Inflammatory macrophage treated with lipopolysaccharide for 4 hours (primary cell): ENCODE measurements around the gene MANF.
A peak's percentile ranks its signal among the peaks of the same experiment; 100 is the strongest.
"Not testable (repeated sequence)": the region's sequence is repeated elsewhere in the genome, so short reads cannot be mapped to it uniquely, and the experiment has no call there.

Experiments
- DNase-seq: peaks from one replicate; pipeline ENCODE4 v3.0.0-alpha.2; 2020

MANF gene

DNA sequence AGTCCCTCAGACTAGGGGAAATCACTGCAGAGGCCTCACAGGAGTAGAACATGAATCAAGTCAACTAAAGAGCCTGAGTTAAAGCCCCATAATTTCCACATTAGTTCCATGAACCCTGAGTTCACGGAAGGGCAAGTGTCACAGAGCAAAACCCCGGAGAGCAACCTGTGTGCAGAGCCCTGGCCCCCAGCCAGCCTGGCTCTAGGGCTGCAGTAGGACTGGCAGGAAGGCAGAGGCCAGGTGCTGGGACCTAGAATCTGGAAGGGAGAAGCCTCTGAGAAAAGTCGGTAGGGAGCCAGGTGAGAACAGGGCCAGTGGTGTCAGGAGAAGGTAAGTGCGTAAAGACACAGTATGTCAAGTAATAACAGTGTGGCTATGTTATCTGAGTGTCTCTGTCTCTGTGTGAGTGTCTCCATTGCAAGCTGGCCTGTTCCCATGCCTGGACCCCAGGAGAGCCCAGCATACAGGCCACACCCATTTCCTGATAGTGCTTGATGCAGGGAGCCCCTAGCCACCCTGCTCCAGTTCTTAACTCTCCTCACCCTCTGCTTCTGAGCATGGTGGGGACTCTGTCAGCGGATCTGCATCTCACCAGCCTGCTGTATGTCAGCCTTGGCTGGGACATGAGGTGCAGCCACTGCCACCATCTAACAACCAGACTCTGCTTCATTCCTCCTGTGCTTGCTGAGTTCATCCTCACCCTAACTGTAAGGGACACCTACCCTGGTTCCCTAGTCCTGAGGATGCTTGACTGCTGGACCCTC lies 11.3 kb upstream of the MANF start:
- DNase-seq, result no peak

DNA sequence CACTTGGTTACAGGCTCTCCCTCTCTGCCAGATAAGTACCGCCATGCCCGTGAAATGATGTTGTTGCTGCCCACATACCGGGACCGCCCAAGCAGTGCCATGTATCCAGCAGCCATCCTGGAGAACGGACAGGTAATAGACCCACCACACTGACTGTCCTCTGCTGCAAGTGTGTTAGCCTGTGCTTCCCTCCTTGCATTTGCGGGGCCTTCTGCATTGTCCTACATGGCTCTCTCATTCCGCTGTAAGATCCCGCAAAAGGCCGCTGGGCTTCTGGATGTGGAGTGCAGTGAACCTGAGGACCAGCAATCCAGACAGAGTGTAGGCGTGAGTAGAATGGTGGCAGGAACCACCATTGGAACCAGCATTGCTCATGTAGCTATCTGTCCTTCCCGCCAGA lies 10.6 kb upstream of the MANF start:
- no peak for DNase-seq

GRCh38 chr3:51375136-51375535 lies 10.0 kb upstream of the MANF start:
- no peak for DNase-seq

- no peak for DNase-seq
Observed at GRCh38 chr3:51375571-51375970, 9.5 kb upstream of the MANF start.

DNA sequence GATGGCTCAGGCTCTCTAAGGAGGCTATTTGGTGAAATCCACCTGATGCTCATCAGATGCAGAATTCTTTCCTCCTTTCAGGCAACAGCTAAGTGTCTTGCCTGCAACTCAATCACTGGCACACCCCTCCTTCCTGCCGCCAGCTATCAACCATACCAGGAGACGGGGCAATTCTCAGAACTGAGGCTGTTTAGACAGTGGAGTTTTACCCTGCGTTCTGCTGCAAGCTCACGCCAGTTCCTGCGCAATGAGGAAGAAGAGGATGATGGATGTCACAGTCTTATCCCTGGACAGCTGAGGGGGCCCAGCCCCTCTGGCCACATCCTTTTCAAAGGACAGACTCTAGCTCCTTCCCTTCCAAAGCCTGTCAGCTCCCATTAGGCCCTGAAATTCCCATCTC lies 7.0 kb upstream of the MANF start:
- no peak for DNase-seq

GRCh38 chr3:51378726-51379125 lies 6.4 kb upstream of the MANF start:
- no peak for DNase-seq

DNA sequence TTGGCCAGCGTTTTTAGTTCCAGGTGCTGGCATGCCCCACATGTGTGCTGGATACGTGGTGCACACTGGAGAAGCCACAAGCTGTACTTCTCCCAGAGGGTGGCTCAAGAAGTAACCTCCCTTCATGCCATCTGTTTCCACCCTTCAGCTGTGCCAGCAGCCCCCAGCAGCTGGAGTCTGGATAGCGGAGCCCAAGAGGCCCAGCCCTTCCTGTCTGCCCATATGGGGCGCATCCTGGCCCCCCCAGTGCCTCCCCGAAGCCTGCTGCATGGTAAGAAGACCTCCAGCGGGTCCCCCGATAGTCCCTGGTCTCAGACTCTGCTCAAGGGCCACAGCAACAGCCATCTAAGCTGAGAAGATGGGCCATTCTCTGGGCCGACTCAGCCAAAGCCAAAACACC lies 5.8 kb upstream of the MANF start:
- DNase-seq, result no peak

DNA sequence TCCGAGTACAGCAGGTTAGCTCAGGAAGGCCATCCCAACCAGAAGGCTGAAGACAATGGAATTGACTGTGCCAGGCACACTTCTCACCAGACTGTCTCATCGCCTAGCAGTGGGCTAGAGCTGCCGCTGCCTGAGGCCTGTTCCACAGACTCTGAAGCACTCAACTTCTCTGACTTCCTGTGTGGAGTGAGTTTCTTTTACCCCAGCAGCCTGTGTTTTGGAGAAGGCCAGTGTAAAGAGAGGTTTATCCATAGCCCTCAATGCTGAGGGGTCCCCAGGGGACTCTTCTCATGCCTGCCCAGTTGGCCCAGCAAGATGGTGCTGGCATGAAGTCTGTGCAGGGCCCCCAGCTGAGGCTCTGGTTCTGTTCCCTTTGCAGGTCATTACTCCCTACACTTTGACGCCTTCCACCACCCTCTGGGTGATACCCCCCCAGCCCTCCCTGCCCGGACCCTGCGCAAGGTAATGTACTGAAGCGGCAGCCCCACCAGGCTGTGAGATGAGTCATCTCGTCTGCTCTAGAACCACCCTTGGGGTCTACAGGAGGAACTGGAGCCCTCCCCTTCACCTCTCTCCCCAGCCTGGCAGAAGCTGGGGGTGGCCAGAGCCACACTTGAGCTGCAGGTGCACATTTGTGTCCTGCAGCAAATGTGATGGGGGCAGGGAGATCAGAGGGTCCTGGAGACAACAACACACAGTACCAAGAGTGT lies 5.2 kb upstream of the MANF start:
- no peak for DNase-seq

GRCh38 chr3:51380601-51381332 lies 4.3 kb upstream of the MANF start:
- no peak for DNase-seq

DNA sequence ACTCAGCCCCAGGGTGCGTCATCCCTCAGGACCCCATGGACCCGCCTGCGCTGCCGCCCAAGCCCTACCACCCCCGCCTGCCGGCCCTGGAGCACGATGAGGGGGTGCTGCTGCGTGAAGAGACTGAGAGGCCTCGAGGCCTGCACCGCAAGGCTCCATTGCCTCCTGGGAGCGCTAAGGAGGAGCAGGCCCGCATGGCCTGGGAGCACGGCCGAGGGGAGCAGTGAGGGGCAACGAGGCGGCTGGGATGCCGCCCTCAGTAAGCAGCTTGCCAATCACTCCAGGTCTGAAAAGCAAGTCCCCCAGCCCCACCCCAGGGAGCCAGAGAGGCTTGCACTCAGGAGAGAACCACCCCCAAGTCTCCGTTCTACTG lies 3.8 kb upstream of the MANF start:
- DNase-seq, result no peak

- DNase-seq, result no peak
Observed at GRCh38 chr3:51382076-51382745, 2.9 kb upstream of the MANF start.

- DNase-seq, result no peak
Observed at GRCh38 chr3:51382947-51383578, 2.0 kb upstream of the MANF start.

DNA sequence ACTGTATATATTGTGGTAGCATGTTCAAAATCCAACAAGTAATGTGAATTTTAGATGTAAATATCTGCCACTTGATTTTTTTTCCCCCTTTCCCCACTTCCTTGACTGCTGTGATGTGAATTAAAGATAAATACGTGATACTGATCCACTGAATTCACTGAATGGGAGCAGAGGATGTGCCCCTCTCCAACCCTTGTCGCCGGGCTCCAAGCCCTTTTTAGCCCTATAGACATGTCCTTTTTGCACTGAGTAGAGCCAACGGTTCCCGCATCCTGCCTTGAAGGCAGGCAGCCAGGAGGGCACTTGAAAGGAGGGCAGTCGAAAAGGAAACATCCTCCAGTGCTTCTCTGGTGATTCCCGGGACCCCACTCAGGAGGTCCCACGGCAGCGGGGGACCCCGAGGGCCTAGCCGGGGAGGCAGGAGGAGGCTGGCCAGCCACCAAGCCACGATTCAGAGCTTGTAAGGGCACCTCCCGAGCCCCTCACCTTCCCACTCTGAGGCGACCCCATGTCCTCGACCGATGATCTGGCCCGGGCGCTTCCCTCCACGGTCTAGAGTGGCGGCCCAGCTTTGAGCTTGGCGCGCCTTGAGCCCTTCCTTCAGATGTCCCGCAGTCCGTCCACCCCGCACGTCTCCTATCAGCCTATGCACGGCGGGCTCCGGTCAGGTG lies 901 bp upstream of the MANF start:
- peak; percentile 27 for DNase-seq

GRCh38 chr3:51385621-51386091 lies 565 bp downstream of the MANF start:
- DNase-seq, result no peak

GRCh38 chr3:51386159-51386851 lies 1.2 kb downstream of the MANF start:
- no peak for DNase-seq

DNA sequence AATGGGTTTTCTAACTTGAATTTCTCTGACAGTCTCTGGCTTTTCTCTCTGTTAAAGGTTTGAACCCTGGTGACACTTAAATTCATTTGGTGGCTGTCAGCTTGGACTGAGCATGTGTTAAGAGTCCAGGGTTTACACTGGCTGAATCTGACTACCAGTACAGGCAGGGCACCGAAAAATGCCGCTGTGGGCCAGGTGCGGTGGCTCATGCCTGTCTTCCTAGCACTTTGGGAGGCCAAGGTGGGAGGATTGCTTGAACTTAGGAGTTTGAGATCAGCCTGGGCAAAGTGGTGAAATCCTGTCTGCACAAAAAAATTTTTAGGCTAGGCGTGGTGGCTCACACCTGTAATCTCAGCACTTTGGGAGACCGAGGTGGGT lies 1.8 kb downstream of the MANF start:
- no peak for DNase-seq

- DNase-seq, result not testable (repeated sequence)
Observed at GRCh38 chr3:51387281-51387680, 2.2 kb downstream of the MANF start.

GRCh38 chr3:51388286-51389029 lies 3.4 kb downstream of the MANF start:
- DNase-seq, result peak; percentile 39

DNA sequence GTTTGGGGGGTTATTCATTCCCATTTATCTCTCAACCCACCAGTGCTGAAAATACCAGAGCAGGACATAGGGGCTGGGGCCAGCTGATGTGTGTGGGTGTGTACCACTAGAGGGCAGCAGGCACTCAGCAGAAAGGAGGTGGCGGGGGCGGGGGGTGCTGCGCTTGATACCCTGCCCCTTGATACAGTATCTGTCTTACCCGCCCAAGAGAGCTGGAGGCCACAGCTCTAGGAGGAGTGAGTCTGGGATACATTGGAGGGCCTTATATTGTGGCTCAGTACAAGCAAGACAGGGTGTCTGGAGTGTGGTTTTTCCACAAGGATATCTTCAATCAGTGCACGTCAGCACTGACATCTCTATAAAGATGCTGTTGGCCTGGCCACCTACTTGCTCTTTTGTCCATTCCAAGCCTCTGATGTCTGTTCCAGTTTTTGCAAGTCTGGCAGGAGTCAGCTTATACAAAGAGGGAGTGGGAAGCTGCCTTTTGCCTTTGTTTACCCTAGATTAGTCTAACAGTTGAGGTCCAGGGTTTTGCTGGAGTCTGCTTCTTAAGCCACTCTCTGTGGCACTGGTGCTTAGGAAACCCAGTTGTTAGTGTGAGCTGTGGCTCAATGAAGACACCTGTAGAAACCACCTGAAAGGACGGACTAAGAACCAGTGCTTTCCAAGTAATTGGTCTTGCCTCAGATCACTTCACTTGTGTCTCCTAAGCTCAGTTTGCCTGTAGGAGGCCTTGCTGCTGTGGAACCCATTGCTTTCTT lies 4.5 kb downstream of the MANF start:
- DNase-seq, result peak; percentile 43
